GM08714 (cell line): ENCODE data around the gene CCDC57.
"Not testable (repeated sequence)": the region's sequence is repeated elsewhere in the genome, so short reads cannot be mapped to it uniquely, and the experiment has no call there.

Experiments
- H3K4me3 ChIP-seq: fragments of 200-500 bp; sonication (Bioruptor generic); 2 replicates; pipeline ENCODE4 v1.5.1; 2014; ENCODE audit warnings: mild to moderate bottlenecking, low read length, inconsistent platforms
- ZNF274 ChIP-seq: IDR thresholded peaks from 2 replicates; pipeline ENCODE4 v1.6.1; 2012; ENCODE audit warnings: mild to moderate bottlenecking, low read depth, low read length

Gene CCDC57

DNA sequence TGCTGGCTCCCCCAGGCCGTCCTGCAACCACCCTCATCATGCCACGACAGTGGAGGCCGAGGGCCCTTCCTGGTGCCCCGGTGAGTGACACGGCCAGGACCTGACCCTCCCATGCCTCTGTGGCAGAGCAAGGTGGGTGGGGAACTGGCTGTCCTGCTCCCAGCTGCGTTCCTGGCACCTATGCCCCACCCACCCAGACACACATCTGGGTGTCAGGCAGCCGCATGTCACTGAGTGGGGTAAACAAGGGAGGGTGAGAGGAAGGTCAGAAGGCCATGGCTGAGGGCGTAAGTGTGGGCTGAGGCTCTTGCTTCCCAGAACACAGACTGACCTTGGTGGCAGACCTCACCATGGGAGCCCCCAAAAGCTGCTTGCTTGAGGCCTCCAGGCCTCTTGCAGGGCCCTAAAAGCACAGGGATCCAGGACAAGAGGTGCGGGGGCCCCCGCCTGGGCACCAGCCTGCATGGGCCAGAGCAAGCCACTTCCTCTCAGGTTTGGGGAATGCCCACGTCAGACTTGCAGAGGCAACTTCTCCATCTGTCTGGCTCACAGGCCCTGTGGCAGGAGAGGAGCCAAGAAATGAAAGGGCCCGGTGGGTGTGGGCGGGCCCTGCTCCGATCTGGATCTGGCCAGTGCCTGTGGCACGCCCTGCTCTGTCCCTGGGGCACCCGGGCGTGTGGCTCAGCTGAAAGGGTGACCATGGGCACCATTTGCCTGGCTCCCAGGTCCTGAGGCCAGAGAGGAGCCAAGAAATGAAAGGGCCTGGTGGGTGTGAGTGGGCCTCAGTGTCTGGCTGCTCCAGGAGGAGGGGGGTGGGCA is 3.9 kb upstream of the CCDC57 start:
- TF ChIP-seq ZNF274 = no peak
- H3K4me3 ChIP-seq = no peak overlapping the region

DNA sequence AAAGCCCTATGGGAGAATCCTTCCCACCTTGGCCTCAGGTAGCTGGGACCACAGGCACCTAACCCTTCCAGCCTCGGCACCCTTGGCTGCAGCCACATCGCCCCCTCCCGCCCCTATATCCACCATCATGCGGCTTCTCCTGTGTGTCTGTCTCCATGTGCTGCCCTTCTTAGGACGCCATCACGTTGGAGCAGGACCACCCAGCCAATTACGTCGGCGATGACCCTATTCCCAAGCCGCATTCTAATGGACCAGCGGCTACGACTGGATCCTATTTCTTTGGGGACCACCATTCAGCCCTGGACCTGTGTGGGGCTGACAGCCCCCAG is 3.3 kb upstream of the CCDC57 start:
- no peak for TF ChIP-seq ZNF274

DNA sequence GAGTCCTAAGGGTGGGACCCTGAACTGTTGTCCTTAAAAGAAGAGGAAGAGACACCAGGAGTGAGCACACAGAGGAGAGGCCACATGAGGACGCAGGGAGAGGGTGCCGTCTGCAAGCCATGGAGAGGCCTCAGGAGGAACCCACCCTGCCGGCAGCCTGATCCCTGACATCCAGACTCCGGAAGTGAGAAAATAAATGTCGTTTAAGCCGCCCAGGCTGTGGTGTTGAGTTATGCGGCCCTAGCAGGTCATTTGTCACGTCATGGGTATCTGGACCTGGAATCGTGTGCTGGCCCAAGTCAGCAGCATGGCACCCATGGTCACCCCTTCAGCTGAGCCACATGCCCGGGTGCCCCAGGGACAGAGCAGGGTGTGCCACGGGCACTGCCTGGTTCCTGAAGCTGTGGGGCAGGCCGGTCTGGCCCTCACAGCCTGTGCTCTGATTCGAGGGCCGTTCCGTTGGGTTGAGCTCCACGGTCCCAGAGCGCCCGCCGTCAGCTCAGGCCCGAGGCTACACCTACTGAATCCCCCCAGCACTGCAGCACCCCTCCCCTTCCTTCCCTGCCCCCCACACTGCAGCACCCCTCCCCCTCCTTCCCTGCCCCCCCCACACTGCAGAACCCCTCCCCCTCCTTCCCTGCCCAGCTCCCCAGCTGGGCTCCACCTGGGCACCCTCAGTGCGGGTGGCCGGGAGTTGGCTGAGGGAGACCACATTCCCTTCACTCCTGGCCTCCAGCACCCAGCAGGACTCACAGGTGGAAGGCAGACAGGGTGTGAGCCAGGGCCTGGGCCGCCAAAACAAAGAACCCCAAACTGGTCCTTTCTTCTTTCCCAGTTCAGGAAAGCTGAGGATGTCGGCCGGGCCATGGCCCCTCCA is 2.7 kb upstream of the CCDC57 start:
- no peak for TF ChIP-seq ZNF274
- no peak overlapping the region for H3K4me3 ChIP-seq

More for the DNA sequence above, 3.3 kb upstream of the CCDC57 start:
- H3K4me3 ChIP-seq = no peak overlapping the region

DNA sequence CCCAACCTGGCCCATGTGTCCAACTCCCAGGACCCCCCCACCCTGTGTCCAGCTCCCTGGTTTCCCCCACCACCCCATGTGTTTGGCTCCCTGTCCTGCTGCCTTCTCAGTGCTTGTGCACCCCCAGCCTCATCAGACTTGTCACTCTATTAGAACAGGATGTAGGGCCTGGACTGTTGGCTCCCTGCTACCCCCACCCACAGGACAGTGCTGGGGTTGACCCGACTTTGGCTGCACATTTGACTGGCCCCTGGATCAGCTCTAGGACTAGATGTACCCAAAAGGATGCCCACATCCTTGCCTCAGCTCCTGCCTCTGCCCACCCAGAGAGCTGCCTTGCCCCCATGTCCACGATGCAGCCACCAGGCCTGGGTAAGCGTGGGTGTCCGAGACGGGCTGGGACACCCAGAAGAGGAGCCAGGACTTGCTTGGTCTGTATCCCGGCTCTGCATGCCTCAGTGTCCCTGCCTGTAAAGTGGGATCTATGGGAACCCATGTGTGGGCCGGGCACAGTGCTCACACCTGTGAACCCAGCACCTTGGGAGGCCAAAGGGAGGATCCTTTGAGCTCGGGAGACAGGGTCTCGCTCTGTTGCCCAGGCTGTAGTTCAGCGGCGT is 1.5 kb upstream of the CCDC57 start:
- no peak overlapping the region for H3K4me3 ChIP-seq
- TF ChIP-seq ZNF274 = no peak

DNA sequence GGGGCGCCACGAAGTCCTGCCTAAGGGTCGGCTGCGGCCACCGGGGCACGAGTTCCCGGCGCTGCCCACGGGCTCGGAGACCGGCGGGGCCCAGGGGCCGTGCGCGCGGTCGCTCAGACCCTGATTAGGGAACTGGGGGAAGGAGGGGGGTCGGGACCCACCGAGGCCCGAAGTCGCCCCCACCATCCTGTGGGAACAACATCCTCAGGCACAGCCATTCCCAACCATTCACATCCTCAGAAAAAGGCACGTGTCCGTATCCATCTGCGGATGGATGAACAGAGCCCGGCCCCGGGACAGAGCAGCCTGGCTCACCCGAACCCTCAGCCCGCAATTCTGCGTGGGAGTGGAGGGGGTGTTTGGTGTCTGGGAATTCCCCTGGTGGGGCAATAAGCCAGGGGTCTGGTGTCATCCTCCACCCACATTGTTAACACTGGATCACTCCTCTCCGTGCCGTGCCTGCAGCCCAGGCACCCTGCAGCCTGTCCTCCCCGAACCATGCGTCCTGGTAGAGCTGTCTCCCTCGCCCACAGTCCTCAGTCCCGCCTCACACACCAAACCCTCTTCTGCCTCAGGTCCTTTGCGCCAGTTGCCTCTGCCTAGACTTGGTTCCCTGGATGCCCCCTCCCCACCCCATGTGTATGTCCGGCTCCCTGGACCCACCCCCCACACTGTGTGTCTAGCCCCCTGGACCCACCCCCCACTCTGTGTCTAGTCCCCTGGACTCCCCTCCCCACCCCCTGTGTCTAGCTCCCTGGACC is 789 bp upstream of the CCDC57 start:
- no peak for TF ChIP-seq ZNF274

DNA sequence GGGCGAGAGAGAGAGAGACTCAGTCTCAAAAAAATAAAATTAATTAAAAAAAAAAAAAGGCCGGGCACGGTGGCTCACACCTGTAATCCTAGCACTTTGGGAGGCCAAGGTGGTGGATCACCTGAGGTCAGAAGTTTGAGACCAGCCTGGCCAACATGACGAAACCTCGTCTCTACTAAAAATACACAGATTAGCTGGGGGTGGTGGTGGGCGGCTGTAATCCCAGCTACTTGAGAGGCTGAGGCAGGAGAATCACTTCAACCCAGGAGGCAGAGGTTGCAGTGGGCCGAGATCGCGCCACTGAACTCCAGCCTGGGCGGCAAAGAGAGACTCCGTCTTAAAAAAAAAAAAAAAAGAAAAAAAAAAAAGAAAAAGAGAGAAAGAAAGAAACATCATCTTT is 2.0 kb downstream of the CCDC57 start:
- H3K4me3 ChIP-seq = not testable (repeated sequence)

More for the DNA sequence above, 789 bp upstream of the CCDC57 start:
- peak overlapping the region; percentile 73 for H3K4me3 ChIP-seq

DNA sequence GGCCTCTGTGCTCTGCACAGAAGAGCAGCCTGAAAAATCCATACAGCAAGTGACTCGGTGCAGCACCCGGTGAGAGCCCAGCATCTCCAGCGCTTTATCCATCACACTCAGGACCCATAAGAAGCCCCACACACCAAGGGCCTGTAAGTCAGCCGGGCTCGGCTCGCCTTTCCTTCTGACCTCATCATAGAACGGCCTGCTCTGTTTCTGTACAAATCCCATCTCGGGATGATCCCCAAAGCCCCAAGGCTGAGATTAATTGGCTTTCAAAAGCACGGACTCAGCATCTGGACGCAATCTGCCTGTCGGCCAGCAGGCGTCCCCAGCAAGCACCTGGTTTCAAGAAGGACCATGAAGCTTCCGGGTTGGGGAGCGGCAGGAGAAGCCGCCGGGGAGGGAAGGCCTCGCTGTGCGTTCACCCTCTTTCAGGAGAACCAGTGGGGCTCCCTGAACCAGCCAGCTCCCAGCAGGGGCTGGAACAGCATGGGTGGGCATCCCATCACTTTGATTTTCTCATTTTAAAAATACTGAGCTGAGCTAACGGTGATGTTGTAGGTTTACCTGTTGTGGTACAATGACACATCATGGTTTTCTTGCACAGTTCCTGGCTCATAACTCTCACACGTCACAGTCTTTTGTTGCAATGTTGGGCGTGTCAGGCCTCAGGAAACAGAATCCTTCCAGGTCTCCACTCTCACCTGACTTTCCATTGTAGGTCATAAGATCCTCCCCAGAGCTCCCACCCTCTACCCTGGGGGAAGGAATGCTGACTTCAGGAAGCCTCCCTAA is 6.7 kb downstream of the CCDC57 start:
- no peak overlapping the region for H3K4me3 ChIP-seq

DNA sequence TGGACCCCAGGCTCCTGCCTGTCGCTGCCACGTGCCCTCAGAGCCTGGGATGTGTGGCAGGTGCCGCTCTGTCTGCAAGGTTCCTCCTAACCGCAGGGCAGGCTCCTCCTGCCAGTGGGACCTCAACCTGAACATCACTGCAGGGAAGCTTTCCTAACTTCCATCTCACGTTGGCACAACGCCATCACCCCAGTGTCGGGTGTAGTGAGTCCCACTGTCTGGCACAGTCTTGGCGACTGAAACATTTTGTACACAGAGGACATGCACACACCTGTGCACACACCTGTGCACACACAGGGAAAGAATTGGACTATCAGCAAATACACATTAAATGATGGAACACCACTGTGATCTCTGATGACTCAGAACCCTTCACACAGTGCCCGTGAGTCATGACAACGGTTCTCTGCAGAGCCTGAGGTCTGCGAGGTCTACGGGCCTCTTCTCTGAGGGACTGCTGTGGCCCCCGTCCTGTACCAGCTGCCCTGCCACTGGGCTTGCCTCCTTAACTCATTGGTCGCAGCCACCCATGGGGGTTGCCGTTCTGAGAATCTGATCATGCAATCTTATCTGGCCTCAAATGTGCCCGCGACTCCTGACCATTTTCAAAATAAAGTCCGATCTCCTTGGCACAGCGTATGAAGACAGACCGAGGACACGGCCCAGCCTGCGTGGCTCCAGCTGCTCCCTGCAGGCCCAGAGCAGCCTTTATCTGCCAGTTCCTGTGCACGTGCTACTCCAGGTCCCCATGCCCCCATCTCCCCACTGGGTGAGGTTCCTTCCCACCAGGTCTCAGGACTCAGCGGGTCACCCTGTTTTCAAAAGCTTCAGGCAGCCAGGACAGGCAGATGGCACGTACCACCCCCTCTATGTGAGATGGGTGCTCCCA is 7.6 kb downstream of the CCDC57 start:
- TF ChIP-seq ZNF274 = no peak
- no peak overlapping the region for H3K4me3 ChIP-seq

More for the DNA sequence above, 6.7 kb downstream of the CCDC57 start:
- TF ChIP-seq ZNF274 = no peak

DNA sequence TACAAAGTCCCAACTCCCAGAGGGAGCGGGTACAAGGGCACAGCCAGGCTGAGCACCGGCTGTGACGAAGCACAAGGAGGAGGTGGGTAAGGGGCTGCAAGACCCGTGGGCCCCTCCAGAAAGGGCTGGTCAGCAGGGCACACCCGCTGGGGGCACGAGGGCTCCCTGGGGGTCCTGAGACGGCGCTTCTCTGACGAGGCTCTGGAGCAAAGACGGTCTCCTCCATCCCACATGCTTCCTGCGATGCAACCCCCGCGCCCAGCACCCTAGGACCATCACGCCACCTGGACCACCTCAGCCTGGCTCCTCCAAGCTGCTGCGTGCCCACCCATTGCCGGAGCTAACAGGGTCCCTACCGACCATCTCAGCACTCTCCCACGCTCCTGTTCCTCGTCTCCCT is 8.7 kb downstream of the CCDC57 start:
- no peak overlapping the region for H3K4me3 ChIP-seq
- no peak for TF ChIP-seq ZNF274

DNA sequence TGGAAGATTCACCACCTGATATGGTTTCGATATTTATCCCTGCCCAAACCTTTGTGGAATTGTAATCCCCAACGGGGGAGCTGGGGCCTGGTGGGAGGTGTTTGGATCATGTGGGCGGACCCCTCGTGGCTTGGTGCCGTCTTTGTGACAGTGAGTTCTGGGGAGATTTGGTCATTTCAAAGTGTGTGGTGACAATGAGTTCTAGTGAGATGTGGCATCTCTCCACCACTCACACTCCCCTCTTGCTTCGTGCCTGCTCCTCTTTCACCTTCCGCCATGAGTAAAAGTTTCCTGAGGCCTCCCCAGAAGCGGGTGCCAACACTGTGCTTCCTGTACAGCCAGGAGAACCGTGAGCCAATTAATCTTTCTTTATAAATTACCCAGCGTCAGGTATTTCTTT is 9.7 kb downstream of the CCDC57 start:
- no peak overlapping the region for H3K4me3 ChIP-seq
- no peak for TF ChIP-seq ZNF274

DNA sequence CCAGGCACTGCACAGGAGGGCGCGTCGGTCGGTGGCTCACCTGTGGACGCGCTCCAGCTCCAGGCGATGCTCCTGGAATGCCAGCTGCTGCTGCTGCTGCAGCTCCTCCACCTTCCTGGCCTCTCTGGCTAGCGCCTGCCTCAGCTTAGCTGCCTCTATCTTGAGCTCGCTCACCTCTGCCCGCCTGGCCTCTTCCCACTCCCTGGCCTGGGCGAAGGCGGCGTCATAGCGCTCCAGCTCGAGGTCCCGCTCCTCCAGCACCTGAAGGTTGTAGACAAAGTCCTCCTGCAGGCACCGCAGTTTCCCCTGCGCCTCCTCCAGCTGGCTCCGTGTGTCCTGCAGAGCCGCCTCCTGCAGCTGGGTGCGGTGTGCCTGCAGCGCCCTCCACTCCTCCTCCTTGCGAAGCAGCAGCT is 11.1 kb downstream of the CCDC57 start:
- TF ChIP-seq ZNF274 = no peak
- H3K4me3 ChIP-seq = no peak overlapping the region

DNA sequence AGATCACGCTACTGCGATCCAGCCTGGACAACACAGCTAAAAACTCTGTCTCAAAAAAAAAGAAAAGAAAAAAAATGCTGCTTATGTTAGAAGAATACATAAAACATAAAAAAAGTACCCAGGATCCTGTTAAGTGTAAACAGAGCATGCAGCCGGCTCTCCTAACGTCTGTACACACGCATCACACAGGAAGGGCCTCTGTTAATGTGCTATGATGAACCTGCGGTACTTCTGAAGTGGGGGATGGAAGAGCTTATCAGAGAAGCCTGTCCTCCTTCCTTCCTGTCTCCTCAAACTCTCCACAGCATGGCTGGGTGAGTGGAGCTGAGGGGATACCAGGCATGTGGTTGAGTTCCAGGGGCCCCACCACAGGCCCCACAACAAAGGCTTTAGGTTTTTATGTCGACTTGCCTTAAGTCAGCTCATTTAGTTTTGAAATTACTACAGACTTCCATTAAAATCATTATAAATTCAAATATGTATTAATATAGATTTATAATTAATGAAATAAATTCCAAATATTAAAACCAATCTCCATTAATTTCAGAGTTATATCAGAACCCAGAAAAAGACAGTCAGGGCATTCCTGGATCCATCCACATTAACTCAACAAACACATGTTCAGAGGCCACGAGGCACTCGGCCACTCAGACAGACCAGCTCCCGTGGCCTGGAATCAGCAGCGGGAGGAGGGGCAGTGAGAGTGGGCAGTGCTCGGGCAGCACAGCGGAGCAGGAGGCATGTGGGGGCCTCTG is 11.7 kb downstream of the CCDC57 start:
- H3K4me3 ChIP-seq = no peak overlapping the region
- TF ChIP-seq ZNF274 = no peak
